Kidney capillary endothelial cell (primary cell): ENCODE measurements around the gene UBXN6.

Source experiments
- DNase-seq: peaks from one replicate; pipeline ENCODE4 v3.0.0-alpha.2; 2018; ENCODE audit warnings: low spot score

The UBXN6 gene

DNA sequence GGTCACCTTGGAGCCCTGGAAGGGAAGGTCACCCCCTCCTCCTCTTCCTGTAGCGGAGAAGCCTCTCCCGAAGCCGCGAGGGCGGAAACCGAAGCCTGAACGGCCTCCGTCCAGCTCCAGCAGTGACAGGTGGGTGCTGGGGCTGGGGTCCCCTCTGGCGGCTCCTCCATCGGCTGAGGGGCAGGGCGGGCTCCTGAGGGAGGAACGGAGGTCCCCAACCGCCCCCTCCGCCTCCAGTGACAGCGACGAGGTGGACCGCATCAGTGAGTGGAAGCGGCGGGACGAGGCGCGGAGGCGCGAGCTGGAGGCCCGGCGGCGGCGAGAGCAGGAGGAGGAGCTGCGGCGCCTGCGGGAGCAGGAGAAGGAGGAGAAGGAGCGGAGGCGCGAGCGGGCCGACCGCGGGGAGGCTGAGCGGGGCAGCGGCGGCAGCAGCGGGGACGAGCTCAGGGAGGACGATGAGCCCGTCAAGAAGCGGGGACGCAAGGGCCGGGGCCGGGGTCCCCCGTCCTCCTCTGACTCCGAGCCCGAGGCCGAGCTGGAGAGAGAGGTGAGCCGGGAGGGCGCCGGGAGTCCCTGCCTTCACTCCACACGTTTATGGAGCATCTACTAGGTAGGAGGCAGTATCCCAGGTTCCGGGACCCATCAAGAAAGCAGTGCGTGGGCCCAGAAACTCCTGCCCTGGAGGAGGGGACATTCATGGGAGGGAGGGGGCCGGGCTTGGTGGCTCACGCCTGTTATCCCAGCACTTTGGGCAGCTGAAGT lies 36.5 kb upstream of the UBXN6 start:
- DNase-seq, result no peak

- no peak for DNase-seq
These were observed 35.7 kb upstream of the UBXN6 start for GRCh38 chr19:4493104-4493928.

DNA sequence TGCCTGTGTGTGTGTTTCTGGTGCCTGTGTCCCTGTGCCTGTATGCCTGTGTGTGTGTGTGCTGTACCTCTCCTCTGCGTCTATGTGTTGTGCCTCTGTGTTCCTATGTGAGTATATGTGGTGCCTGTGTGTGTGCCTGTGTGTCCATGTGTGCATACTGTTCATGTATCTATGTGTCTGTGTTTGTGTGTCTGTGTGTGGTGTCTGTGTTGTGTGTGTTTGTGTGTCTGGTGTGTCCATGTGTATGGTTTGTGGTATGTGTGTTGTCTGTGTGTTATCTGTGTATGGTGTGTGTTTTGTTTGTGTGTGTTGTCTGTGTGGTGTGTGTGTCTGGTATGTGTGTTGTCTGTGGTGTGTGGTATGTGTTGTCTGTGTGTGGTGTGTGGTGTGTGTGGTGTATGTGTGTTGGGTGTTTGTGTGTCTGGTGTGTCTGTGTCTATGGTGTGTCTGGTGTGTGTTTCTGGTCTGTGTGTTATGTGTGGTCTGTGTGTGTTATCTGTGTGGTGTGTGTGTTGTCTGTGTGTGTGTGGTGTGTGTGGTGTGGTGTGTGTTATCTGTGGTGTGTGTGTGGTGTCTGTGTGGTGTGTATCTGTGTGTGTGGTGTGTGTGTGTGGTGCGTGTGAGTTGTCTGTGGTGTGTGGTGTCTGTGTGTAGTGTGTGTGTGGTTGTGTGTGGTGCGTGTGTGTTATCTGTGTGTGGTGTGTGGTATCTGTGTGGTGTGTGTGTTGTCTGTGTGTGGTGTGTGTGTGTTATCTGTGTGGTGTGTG lies 34.9 kb upstream of the UBXN6 start:
- DNase-seq, result no peak

- DNase-seq, result no peak
These were observed 33.9 kb upstream of the UBXN6 start for GRCh38 chr19:4491446-4491845.

DNA sequence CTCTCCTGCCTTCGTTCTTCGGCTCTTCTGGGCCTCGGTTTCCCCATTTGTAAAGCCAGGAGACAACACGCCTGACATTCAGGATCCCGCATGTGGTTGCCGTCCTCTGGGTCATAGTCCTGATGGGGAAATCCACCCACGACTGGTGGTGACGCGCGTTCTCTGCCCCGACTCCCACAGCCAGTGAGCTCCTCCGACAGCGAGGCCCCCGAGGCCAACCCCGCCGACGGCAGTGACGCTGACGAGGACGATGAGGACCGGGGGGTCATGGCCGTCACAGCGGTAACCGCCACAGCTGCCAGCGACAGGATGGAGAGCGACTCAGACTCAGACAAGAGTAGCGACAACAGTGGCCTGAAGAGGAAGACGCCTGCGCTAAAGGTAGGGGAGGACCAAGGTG lies 30.9 kb upstream of the UBXN6 start:
- DNase-seq, result no peak

DNA sequence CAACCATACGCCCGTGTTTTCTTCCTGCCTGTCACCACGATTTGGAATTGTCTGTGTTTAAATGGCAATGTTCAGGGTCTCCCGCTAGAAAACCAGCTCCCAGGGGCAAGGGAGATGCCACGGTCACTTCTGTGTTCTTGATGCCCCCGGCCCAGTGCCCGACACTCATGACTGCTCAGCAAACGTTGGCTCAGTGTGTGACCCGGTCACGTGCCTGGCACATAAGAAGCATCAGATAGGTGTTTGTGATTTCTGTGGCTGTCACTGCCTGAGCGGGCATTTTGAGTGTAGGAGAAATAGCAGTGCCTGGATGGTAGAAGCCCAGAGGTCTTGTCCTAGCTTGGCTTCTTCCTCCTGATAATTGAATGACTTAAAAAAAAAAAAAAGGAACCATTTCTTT lies 30.0 kb upstream of the UBXN6 start:
- DNase-seq, result no peak

- DNase-seq, result no peak
These were observed 25.8 kb upstream of the UBXN6 start for GRCh38 chr19:4483385-4483784.

DNA sequence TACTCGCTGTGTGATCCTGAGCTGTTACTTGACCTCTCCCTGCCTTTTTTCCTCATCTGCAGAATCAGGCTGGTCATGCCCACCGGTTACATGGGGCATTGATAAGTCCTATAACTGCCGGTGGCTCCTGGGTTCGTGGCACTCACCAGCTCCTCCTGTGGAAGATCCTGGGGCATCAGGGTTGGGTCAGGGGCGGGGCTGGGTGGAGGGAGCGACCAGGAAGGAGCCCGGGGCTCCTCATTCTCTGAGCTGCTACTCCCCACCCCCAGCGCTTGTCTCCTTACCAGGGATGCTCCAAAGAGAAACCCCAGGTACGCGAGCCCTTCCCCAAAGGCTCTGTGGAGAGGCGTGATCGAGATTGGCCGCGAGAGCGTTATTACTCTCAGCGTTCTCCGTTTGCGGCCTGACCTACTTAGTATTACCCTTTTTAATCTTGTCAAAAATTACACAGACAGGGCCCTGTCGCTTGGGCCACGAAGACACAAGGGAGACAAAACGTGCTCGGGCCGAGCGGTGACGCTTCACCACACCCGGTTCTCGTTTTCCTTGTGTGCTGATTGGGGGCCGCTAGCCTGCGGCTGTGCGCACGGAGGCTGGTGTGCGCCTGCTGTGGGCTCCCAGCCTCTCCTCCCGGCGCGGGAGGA lies 25.2 kb upstream of the UBXN6 start:
- DNase-seq, result no peak

- no peak for DNase-seq
These were observed 19.6 kb upstream of the UBXN6 start for GRCh38 chr19:4477034-4477801.

DNA sequence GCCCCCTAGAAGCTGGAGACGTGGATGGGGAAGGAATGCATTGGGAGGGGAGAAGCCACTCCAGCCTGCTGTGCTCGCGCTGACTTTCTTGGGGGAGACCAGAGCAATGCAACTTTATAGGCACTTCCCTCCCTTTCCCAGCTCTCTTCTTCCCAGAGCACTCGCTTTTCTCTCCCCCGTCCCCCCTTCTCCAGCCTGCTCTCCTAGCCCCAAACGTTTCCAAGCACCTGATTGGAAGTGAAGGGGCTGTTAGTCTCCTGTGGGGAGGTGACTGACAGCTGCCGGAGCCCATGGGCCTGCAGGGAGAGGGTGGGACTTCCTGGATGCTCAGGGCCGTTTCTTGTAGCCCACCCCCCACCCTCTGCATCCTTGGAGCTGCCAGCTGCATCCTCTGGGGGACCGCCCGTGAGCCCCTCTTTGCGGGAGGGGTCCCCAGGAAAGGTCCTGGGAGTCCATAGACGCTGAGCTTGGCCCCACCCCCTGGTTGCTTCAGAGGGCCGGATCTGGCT lies 17.0 kb upstream of the UBXN6 start:
- DNase-seq, result peak; percentile 52

GRCh38 chr19:4473763-4474513 lies 16.3 kb upstream of the UBXN6 start:
- no peak for DNase-seq

- no peak for DNase-seq
These were observed 15.6 kb upstream of the UBXN6 start for GRCh38 chr19:4473011-4473762.

- DNase-seq, result no peak
These were observed 14.8 kb upstream of the UBXN6 start, which contains the start of gene HDGFL2 for GRCh38 chr19:4472174-4472974. HDGFL2 (plus strand) TSS chr19:4472297; CDS start chr19:4472351, 54 bp downstream.

- DNase-seq, result peak; percentile 100
These were observed 14.0 kb upstream of the UBXN6 start for GRCh38 chr19:4471403-4472173.

- DNase-seq, result no peak
These were observed 10.2 kb upstream of the UBXN6 start for GRCh38 chr19:4467835-4468234.

GRCh38 chr19:4464815-4465581 lies 7.4 kb upstream of the UBXN6 start:
- no peak for DNase-seq
